OCI-LY7 (cell line): ENCODE data around the gene CGB8. TPM values are rescaled to one million over a fixed set of nuclear protein-coding genes. Genes with fewer than 3 reads are reported as not detected.

Experiments used
- BruUV-seq: library from RNA; stranded (reverse); fragments of 400-500 nt; replicated peaks from 2 replicates; lab custom pipeline; 2021; lab: Mats Ljungman, UMichigan
- CTCF ChIA-PET: fragments of 300-600 bp; sonication (Branson Sonifier 250); formaldehyde crosslinking; loops from one replicate; lab custom pipeline; 2022; ENCODE audit warnings: antibody characterized with exemption; ENCODE audit not compliant: unreplicated experiment; lab: Charles Lee
- POLR2A ChIA-PET: fragments of 300-600 bp; sonication (Branson Sonifier 250); formaldehyde crosslinking; loops from one replicate; lab custom pipeline; 2022; ENCODE audit warnings: antibody characterized with exemption; lab: Charles Lee
- DNase-seq: peaks from one replicate; pipeline ENCODE4 v3.0.0-alpha.2; 2015; ENCODE audit warnings: low spot score
- H2AFZ ChIP-seq: fragments of 200-600 bp; sonication (generic), shearing (Covaris generic); 2 replicates; pipeline ENCODE4 v1.6.1; 2014; ENCODE audit warnings: mild to moderate bottlenecking, antibody characterized with exemption, low read length, moderate library complexity
- H3K27ac ChIP-seq: fragments of 200-600 bp; sonication (generic); 2 replicates; pipeline ENCODE4 v1.5.1; 2014; ENCODE audit warnings: mixed run types, low read depth, mild to moderate bottlenecking, moderate library complexity, low read length, inconsistent platforms; ENCODE audit not compliant: poor library complexity, severe bottlenecking
- H3K36me3 ChIP-seq: fragments of 200-600 bp; sonication (generic); 2 replicates; pipeline ENCODE4 v1.6.1; 2014; ENCODE audit warnings: mild to moderate bottlenecking, antibody characterized with exemption, low read length, moderate library complexity, mixed read lengths; ENCODE audit not compliant: insufficient read depth
- H3K4me1 ChIP-seq: fragments of 200-600 bp; sonication (generic); 2 replicates; pipeline ENCODE4 v1.5.1; 2014; ENCODE audit warnings: mild to moderate bottlenecking, low read length; ENCODE audit not compliant: insufficient read depth, poor library complexity, severe bottlenecking
- H3K4me2 ChIP-seq: fragments of 200-600 bp; sonication (generic); 2 replicates; pipeline ENCODE4 v1.6.1; 2014; ENCODE audit warnings: mild to moderate bottlenecking, low read length
- H3K4me3 ChIP-seq: fragments of 200-600 bp; sonication (generic); 2 replicates; pipeline ENCODE4 v1.5.1; 2014; ENCODE audit warnings: mild to moderate bottlenecking, low read depth, low read length; ENCODE audit not compliant: poor library complexity, severe bottlenecking
- H3K79me2 ChIP-seq: fragments of 200-600 bp; sonication (generic); 2 replicates; pipeline ENCODE4 v1.6.1; 2016; ENCODE audit warnings: low read depth, mild to moderate bottlenecking, low read length, moderate library complexity, mixed read lengths; ENCODE audit not compliant: insufficient read depth
- H3K9me2 ChIP-seq: fragments of 200-600 bp; sonication (generic); 2 replicates; pipeline ENCODE4 v1.6.1; 2016; ENCODE audit warnings: mild to moderate bottlenecking, low read length, mixed read lengths; ENCODE audit not compliant: insufficient read depth
- H3K9me3 ChIP-seq: fragments of 200-600 bp; sonication (generic); 2 replicates; pipeline ENCODE4 v1.6.1; 2014; ENCODE audit warnings: mild to moderate bottlenecking, mixed run types, low read length, mixed read lengths
- H4K20me1 ChIP-seq: fragments of 200-600 bp; sonication (generic); 2 replicates; pipeline ENCODE4 v1.6.1; 2014; ENCODE audit warnings: mild to moderate bottlenecking, antibody characterized with exemption, low read length, moderate library complexity, mixed read lengths; ENCODE audit not compliant: insufficient read depth
- CTCF ChIP-seq: fragments of 200-600 bp; sonication (generic); conservative IDR thresholded peaks from 2 replicates; pipeline ENCODE4 v1.5.1; 2014; ENCODE audit warnings: mild to moderate bottlenecking, antibody characterized with exemption, low read length, moderate library complexity, mixed read lengths
- EZH2phosphoT487 ChIP-seq: fragments of 200-600 bp; sonication (generic); IDR thresholded peaks from 2 replicates; pipeline ENCODE4 v1.6.1; 2018; ENCODE audit warnings: low read depth, borderline replicate concordance, mild to moderate bottlenecking, mixed run types, antibody characterized with exemption, low read length, moderate library complexity, mixed read lengths
- intact Hi-C: fragments of 100-400 bp; cut with micrococcal nuclease; formaldehyde crosslinking; loops from one replicate; pipeline ENCODE4 v1.10.0; 2022; ENCODE audit not compliant: unreplicated experiment
- total RNA-seq, 2 experiments: library from RNA; depleted of rRNA in 1 of 2; stranded (reverse); fragments of >200 nt in 1 of 2; shearing (Covaris generic) in 1 of 2; gene quantifications; 2 replicates each; pipeline ENCODE4 v1.2.3, GENCODE V29; 2014 to 2022

CGB8 gene
- total RNA-seq, 2 experiments from 2014 or later = not detected

GRCh38 chr19:49091391-49092038 is 42.6 kb upstream of the CGB8 start:
- POLR2A ChIA-PET = no interaction called here
- Histone ChIP-seq H2AFZ (no peak overlapping the region), H3K9me2 (no peaks in the 10 kb centered on the region), H3K4me1 (peaks cover 13% of the 10 kb centered on the region), H3K36me3 (peaks cover 95% of the 10 kb centered on the region), H3K27ac (no peak overlapping the region), H4K20me1 (peaks cover 15% of the 10 kb centered on the region), H3K4me2 (no peak overlapping the region), H3K79me2 (peaks cover 40% of the 10 kb centered on the region), H3K4me3 (no peak overlapping the region), H3K9me3 (no peaks in the 10 kb centered on the region)
- intact Hi-C loops = no loop called here
- DNase-seq = no peak
- CTCF ChIA-PET = no interaction called here
- BruUV-seq = no TSS peak
- TF ChIP-seq CTCF = no peak

- CTCF ChIA-PET = no interaction called here
- TF ChIP-seq CTCF (no peak), EZH2phosphoT487 (no peak)
These were observed 37.4 kb upstream of the CGB8 start for GRCh38 chr19:49086296-49086695.

GRCh38 chr19:49085868-49086232 is 36.9 kb upstream of the CGB8 start:
- TF ChIP-seq CTCF (0 out of 2 replicates have a peak, but pooled peaks have one; percentile 8), EZH2phosphoT487 (no peak)
- peak overlapping the region; percentile 33; the same call in 1 of the 2 replicates for H2AFZ ChIP-seq
- DNase-seq = no peak
- no peaks in the 10 kb centered on the region for H3K9me3 ChIP-seq
- ChIA-PET POLR2A (no interaction called here), CTCF (no interaction called here)
- H3K4me3 ChIP-seq = peak overlapping the region; percentile 98
- H3K27ac ChIP-seq = peak overlapping the region; percentile 68
- H4K20me1 ChIP-seq = peaks cover 24% of the 10 kb centered on the region
- no TSS peak for BruUV-seq
- H3K4me1 ChIP-seq = peaks cover 21% of the 10 kb centered on the region
- H3K79me2 ChIP-seq = peaks cover 52% of the 10 kb centered on the region
- H3K9me2 ChIP-seq = no peaks in the 10 kb centered on the region
- H3K36me3 ChIP-seq = peaks cover 46% of the 10 kb centered on the region
- H3K4me2 ChIP-seq = peak overlapping the region; percentile 100
- intact Hi-C loops = no loop called here

More at GRCh38 chr19:49086296-49086695, 37.4 kb upstream of the CGB8 start:
- no peak overlapping the region for H3K27ac ChIP-seq
- H2AFZ ChIP-seq = no peak overlapping the region
- intact Hi-C loops = no loop called here
- POLR2A ChIA-PET = interaction anchor here (0.7 kb wide), 2 partner anchors 537 to 816 kb away, joined by 3 to 6 read pairs; no protein-coding TSS in a partner anchor
- peak overlapping the region; percentile 100 for H3K4me2 ChIP-seq
- no peaks in the 10 kb centered on the region for H3K9me3 ChIP-seq
- H3K36me3 ChIP-seq = peaks cover 51% of the 10 kb centered on the region
- no peaks in the 10 kb centered on the region for H3K9me2 ChIP-seq
- H3K4me1 ChIP-seq = peaks cover 21% of the 10 kb centered on the region
- H3K79me2 ChIP-seq = peaks cover 52% of the 10 kb centered on the region
- no peak for DNase-seq
- BruUV-seq = no TSS peak
- H4K20me1 ChIP-seq = peaks cover 24% of the 10 kb centered on the region
- peak overlapping the region; percentile 98 for H3K4me3 ChIP-seq
